ENCODE data around the gene PRR19. TPM values are rescaled to one million over a fixed set of nuclear protein-coding genes. Genes with fewer than 3 reads are reported as not detected.

PRR19 gene
- polyA plus RNA-seq, 3 donors = 0.35 to 0.51 (median 0.38) TPM

GRCh38 chr19:42294471-42295137, 7.3 kb upstream of the PRR19 start:
- no peak overlapping the region for H3K9ac ChIP-seq (ENCODE audit: insufficient read depth, low read length, poor library complexity, severe bottlenecking)
- no peaks in the 10 kb centered on the region for H3K27me3 ChIP-seq (ENCODE audit: control insufficient read depth in 2 of 2, insufficient read depth in 2 of 2, low read length in 2 of 2)
- H3K4me3 ChIP-seq (replicated peaks in 1 of 3; ENCODE audit: low read depth in 2 of 3, low read length in 3 of 3) = no peak overlapping the region
- WGBS (ENCODE audit: insufficient coverage) = 91% methylated on average over 20 of the region's 24 CpGs
- peaks cover 64% of the 10 kb centered on the region for H4K20me1 ChIP-seq (ENCODE audit: insufficient read depth, low read length)
- Mint-ChIP-seq H3K36me3 (peaks cover 43 to 57% of the 10 kb centered on the region in 2 donors), H3K4me3 (no peak overlapping the region), H3K4me1 (peaks cover 2% of the 10 kb centered on the region), H3K9me3 (no peaks in the 10 kb centered on the region), H3K27ac (peak overlapping the region in 3 of 7 donors; percentile 25 to 66 (median 32)), H3K27me3 (ENCODE audit: low read depth in 3 of 3) (peaks cover 0 to 2% (median 0%) of the 10 kb centered on the region in 3 donors)
- TF ChIP-seq CTCF (IDR thresholded peaks at IDR 0.05) = no peak
- intact Hi-C loops (cut with micrococcal nuclease) = loop anchor here (5.0 to 10.0 kb wide), 3 partner anchors 162 to 190 kb away; partner anchors contain the start of gene POU2F2 (in 1 of the 2)
- H3K9me3 ChIP-seq (replicated peaks in 1 of 2; ENCODE audit: control insufficient read depth in 1 of 2, insufficient read depth in 1 of 2, low read length in 2 of 2) = no peaks in the 10 kb centered on the region
- H3K79me2 ChIP-seq (ENCODE audit: insufficient read depth, low read length) = no peaks in the 10 kb centered on the region
- no peak overlapping the region for H2AFZ ChIP-seq (ENCODE audit: insufficient read depth, low read depth, low read length, poor library complexity, severe bottlenecking)
- peaks cover 56 to 64% of the 10 kb centered on the region in 2 donors for H3K36me3 ChIP-seq (replicated peaks in 1 of 2; ENCODE audit: control insufficient read depth in 1 of 2, insufficient read depth in 2 of 2, low read length in 2 of 2)
- H3K4me2 ChIP-seq (replicated peaks; ENCODE audit: extremely low read depth, low read length, poor library complexity, severe bottlenecking) = no peak overlapping the region
- no peaks in the 10 kb centered on the region for H3K4me1 ChIP-seq (ENCODE audit: control insufficient read depth in 1 of 2, insufficient read depth in 2 of 2, low read length in 2 of 2)
- no peak overlapping the region for H3K27ac ChIP-seq (ENCODE audit: low read depth in 1 of 2, low read length in 2 of 2)
- no peak for DNase-seq

- H3K4me1 Mint-ChIP-seq = peaks cover 2% of the 10 kb centered on the region
- DNase-seq = no peak
- Histone ChIP-seq H4K20me1 (ENCODE audit: insufficient read depth, low read length) (peaks cover 57% of the 10 kb centered on the region), H3K27me3 (ENCODE audit: control insufficient read depth in 2 of 2, insufficient read depth in 2 of 2, low read length in 2 of 2) (no peaks in the 10 kb centered on the region), H3K9me3 (replicated peaks in 1 of 2; ENCODE audit: control insufficient read depth in 1 of 2, insufficient read depth in 1 of 2, low read length in 2 of 2) (no peaks in the 10 kb centered on the region), H3K9ac (ENCODE audit: insufficient read depth, low read length, poor library complexity, severe bottlenecking) (no peak overlapping the region), H3K4me1 (ENCODE audit: control insufficient read depth in 1 of 2, insufficient read depth in 2 of 2, low read length in 2 of 2) (no peaks in the 10 kb centered on the region), H3K27ac (ENCODE audit: low read depth in 1 of 2, low read length in 2 of 2) (no peak overlapping the region), H3K4me2 (replicated peaks; ENCODE audit: extremely low read depth, low read length, poor library complexity, severe bottlenecking) (no peak overlapping the region), H2AFZ (ENCODE audit: insufficient read depth, low read depth, low read length, poor library complexity, severe bottlenecking) (no peak overlapping the region), H3K79me2 (ENCODE audit: insufficient read depth, low read length) (no peaks in the 10 kb centered on the region), H3K36me3 (replicated peaks in 1 of 2; ENCODE audit: control insufficient read depth in 1 of 2, insufficient read depth in 2 of 2, low read length in 2 of 2) (peaks cover 49 to 57% of the 10 kb centered on the region in 2 donors), H3K4me3 (replicated peaks in 1 of 3; ENCODE audit: low read depth in 2 of 3, low read length in 3 of 3) (no peak overlapping the region)
- peak overlapping the region in 1 of 7 donors; percentile 58 for H3K27ac Mint-ChIP-seq
- intact Hi-C loops (cut with micrococcal nuclease) = loop anchor here (5.0 to 10.0 kb wide), 3 partner anchors 163 to 191 kb away; partner anchors contain the start of gene POU2F2 (in 1 of the 2)
- no peak overlapping the region for H3K4me3 Mint-ChIP-seq
- H3K27me3 Mint-ChIP-seq (ENCODE audit: low read depth in 3 of 3) = peaks cover 0 to 2% (median 0%) of the 10 kb centered on the region in 3 donors
- H3K36me3 Mint-ChIP-seq = peaks cover 37 to 54% of the 10 kb centered on the region in 2 donors
- 80% methylated on average over 1 of the region's 5 CpGs for WGBS (ENCODE audit: insufficient coverage)
- TF ChIP-seq CTCF (IDR thresholded peaks at IDR 0.05) = no peak
- H3K9me3 Mint-ChIP-seq = no peaks in the 10 kb centered on the region
Measured at GRCh38 chr19:42295342-42295741, 6.6 kb upstream of the PRR19 start.
